Activated CD8-positive, alpha-beta memory T cell treated with anti-CD3 and anti-CD28 coated beads, Interleukin-2, amount 50 U/mL, for 48 hours (primary cell): ENCODE results near the gene SCYGR4.
"Not testable (repeated sequence)": the region's sequence is repeated elsewhere in the genome, so short reads cannot be mapped to it uniquely, and the experiment has no call there.

Source experiments
- DNase-seq: peaks from one replicate; pipeline ENCODE4 v3.0.0-alpha.2; 2020

The SCYGR4 gene

GRCh38 chr2:227617316-227618230 lies at the start of gene SCYGR4:
TSS of gene SCYGR4 (plus strand) at chr2:227617498. CDS start at chr2:227617498, 0 bp downstream.
- no peak for DNase-seq

DNA sequence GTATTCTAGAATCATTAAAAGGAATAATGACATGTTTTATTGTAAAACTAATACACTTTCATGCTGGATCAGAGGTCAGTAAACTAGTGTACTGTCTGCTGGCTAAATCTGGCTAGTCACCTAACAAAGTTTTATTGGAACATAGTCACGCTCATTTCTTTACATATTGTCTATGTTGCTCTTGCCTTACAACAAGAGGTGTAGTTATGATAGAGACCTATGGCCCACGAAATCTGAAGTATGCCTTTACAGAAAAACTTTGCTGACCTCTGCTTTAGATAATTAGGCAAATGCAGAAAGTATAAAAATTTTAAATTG lies 48.5 kb upstream of the SCYGR4 start:
- no peak for DNase-seq

DNA sequence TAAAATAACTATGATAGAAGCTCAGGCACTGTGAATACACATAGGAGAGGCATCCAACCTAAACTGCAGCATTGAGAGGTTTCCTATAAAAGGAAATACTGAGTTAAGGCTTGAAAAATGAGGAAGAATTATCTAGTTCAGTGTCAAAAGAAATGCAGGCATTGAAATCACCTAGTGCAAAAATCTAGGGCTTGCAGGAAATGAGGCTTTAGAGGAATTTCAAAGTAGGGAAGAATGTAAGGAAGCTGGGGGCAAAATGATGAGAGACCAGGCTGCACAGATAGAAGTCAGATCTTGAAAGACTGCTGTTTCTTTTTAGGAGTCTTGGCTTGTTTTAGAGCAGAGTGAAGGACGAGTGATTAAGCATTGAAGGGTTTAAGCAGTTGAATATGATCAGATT lies 46.7 kb upstream of the SCYGR4 start:
- no peak for DNase-seq

- DNase-seq = no peak
These were observed 41.2 kb upstream of the SCYGR4 start for GRCh38 chr2:227576110-227576509.

GRCh38 chr2:227576812-227577211 lies 40.5 kb upstream of the SCYGR4 start:
- no peak for DNase-seq

DNA sequence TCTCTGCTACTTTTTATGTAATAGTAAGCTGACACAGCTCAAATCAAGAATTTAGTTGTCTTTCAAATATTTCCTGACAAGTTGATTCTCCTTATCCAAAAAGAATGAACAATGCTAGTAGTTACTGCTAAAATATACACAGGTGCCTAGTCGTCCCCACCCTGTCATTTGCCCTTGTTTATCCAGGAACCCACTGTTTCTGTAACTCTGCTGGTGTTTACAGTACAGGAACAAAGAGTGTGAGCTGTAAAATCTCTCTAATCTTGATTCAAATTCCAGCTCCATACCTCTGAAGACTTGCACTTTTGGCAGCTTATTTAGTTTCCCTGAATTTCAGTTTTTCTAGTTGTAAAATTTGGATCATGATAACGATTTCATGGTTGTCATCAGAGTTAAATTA lies 39.7 kb upstream of the SCYGR4 start:
- no peak for DNase-seq

- no peak for DNase-seq
These were observed 38.7 kb upstream of the SCYGR4 start for GRCh38 chr2:227578642-227579041.

- DNase-seq = no peak
These were observed 37.5 kb upstream of the SCYGR4 start for GRCh38 chr2:227579791-227580190.

GRCh38 chr2:227582369-227582768 lies 34.9 kb upstream of the SCYGR4 start:
- DNase-seq = no peak

DNA sequence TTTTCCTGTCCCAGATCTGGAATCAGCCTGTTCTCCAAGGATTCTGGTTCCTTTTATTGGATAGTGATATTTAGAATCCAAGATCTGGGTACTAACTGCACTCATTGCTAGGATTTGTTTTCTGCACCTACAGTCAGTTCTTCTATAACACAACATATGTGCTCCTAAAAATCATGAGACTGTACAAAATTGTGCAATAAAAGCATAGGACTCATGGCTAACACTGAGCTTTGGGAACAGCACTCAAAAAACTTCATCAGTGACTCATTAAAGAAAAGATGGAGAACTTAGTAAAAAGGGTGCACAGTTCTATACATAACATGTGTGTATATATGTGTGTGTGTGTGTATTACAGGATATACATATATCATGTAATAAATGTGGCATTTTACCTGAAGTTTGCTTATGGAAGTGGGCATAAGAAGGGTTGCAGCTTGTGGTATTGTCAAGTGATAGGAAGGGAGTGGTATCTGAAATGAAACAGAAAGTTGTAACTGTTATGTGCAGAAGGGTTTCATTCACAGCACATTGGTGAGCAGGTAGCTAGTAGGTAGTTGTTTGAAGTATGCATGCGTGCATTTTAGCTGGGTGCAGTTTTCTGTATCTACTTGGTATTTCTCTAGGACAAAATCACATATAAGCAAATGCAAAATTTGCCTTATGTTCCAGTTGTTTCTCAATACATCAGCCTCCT lies 24.5 kb upstream of the SCYGR4 start:
- no peak for DNase-seq

DNA sequence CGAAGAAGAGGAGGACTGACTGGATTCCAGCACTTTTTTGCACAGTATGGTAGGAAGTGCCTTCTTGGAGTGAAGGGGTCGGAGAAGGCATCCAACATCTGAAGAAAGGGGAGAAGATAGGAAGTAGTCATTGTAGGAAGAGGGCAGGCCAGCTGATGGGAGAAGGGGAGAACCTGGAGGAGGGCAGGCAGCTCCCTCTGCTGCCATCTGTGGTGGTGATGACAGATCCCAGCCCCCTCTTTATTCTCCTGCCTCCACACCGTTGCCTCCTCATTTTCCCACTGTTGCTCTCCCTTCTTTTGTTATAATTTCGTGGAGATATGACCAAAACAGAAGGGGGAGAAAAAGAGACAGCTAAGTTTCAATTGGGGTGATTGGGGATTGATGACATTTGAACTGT lies 21.5 kb upstream of the SCYGR4 start:
- DNase-seq = no peak

DNA sequence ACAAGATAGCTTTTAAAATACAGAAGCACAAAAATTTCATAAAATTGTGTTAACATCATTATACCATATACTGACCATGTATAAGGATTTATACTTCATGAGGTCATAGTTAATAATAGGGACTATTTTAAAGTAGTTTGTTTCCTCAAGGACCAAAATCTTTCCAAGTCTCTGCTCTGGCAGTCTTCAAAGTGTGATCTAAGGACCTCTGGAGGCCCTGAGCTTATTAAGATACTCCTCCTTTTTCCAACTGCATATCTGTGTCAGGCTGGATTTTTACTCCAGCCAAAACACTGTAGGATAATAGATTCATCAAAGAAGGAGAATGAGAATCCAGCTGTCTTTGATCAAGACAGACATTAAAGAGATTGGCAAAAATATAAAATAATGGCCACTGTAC lies 20.3 kb upstream of the SCYGR4 start:
- DNase-seq = no peak

DNA sequence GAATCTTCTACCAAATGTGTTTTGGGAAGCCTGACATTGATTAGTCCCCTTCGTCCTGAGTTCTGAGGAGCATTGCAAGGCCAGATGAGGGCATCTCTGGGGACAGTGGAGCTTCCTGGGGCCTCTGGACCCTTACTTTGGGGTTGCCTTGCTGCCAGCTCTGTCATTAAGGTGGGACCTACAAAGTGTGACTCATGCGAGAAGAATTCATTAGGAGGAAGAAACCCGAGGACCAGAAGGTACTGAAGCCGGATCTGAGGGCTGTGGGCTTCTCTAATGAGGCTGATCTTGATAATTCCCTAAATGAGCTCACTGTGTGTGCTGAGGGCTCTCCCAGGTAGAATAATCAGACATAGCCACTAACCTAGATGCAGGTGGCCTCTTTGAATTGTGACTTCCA lies 19.3 kb upstream of the SCYGR4 start:
- DNase-seq = no peak

GRCh38 chr2:227598835-227599503 lies 18.3 kb upstream of the SCYGR4 start, which contains the start of gene SCYGR2:
TSS of gene SCYGR2 (plus strand) at chr2:227598893. CDS start at chr2:227598893, 0 bp downstream.
- DNase-seq = not testable (repeated sequence)

- DNase-seq = no peak
These were observed 14.9 kb upstream of the SCYGR4 start for GRCh38 chr2:227602358-227602757.

DNA sequence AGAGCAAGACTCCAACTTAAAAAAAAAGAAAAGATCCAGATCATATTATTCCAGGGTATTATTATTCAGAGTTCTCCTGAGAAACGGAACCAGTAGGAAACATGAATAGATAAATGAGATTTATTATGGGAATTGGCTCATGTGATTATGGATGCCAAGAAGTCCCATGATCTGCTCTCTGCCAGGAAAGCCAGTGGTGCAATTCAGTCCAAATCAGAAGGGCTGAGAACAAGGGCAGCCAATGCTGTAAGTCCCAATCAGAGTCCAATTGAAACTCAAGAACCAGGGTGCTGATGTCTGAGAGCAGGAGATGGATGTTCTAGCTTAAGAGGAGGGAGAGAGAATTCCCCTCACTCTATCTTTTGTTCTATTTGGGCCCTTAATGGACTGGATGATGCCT lies 10.8 kb upstream of the SCYGR4 start:
- DNase-seq = no peak

DNA sequence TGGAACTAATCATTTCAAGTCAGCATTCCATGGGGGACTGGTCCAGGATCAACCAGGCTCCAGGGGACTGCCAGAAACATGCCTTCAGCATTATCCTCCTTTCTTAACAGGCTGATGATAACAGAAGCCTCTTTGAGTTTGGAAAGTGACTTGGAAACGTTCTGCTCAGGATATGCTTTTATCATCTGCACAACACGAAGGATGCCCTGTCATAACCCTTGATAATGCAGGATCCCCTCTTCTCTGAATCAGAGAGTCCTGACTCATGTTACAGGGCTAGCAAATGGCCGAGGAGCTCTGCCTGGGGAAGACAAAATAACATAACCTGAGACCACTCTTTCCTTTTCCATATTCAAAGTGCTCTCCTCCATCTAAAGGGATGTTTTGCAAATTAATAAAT lies 9.4 kb upstream of the SCYGR4 start:
- DNase-seq = no peak

DNA sequence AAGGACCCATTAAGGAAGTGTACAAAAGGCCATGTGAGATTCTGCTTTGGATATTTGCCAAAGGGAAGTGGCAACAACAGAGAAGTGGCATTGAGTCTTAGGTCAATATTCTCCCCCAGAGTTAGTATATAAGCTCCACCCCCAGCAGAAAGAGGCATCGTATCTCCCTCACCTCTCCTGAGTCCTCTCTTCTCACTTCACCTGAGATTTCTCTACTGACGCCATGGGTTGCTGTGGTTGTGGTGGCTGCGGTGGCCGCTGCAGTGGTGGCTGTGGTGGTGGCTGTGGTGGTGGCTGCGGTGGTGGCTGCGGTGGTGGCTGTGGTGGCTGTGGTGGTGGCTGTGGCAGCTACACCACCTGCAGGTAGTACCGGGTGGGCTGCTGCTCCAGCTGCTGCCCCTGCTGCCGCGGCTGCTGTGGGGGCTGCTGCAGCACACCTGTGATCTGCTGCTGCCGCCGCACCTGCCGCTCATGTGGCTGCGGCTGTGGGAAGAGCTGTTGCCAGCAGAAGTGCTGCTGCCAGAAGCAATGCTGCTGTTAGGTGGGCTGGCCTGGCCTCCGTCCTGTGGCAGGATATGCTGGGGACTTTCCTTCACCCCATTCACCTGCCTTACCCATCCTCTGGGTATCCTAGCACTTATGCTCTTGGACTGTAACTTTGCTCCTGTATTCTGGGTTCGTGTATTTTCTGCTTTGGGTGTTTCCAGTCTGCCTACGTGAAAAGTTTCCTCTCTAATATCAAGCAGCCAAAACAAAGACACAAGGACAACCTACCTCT lies 8.5 kb upstream of the SCYGR4 start:
- peak; percentile 59 for DNase-seq

DNA sequence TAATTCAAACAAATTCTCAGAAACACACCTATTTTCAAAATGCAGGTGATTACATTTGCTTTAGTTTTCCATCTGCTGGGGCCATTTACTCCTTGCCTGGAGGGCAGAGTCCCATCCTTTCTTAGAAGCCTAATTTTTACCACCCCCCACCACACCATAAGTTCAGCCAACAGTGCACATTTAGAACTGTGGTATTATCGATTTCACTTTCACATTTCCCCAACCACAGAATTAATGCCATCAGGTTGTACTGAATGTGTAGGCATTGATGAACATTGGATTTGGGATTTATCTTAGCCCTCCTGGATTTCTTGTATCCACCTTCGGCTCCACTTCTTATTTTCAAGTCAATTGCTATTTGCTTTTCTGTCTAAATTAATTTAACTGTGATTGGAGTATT lies 7.2 kb upstream of the SCYGR4 start:
- DNase-seq = no peak

DNA sequence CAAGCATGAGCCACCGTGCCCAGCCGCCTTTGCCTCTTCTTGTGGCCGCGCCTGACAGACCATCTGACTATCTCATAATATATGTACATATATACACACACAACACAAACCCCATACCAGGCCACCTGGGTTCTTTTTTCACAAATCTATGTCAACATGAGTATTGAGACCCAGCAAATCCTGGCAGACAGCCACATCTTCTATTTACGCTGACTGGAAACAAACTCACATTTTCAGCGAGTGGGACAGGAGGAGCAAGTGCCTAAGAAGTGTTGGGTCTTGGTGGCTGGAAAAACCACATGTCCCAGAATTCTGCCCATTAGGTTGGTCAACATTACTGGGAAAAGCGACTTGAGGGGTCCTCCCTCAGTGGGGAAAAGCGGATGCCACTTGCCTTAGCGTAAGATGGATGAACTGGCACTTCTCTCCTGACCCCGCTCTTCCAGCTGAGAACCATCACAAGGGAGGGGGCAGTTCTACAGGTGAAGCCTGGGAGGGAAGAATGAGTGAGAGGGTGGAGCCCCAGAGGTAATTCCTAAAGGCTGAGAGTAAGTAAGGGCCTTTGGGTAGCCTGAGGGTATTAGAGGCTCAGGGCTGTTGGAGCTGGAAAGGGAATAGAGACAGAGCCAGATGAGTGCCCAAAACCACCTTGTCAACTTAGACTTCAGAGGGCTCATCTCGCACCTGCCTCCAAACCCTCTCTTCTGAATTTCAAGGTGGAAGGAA lies 4.6 kb upstream of the SCYGR4 start:
- no peak for DNase-seq

DNA sequence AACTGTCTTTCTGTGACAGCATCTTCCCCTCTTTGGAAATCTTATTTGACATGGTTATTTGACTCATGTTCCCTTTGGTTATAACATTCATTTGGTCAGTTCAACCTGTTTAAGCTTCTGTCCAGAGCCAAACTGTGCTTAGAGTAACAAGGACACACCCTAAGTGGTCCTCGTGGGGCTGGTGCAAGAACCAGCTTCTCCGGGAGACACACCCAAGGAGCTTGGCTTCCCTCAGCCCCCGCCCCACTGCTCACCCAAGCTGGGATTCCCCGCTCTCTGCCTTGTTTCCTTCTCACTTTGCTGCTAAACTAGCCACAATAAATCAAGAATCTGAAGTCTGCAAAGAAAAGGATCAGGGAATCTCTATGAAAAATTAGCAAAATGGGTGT lies 4.0 kb upstream of the SCYGR4 start:
- DNase-seq = no peak

- DNase-seq = no peak
These were observed 3.1 kb upstream of the SCYGR4 start for GRCh38 chr2:227614246-227614645.
